Globus pallidus (tissue), 1 donor: ENCODE data around the gene GNL3.
"Not testable (repeated sequence)": the region's sequence is repeated elsewhere in the genome, so short reads cannot be mapped to it uniquely, and the experiment has no call there.

Source experiments
- DNase-seq: peaks from one replicate; pipeline ENCODE4 v3.0.0-alpha.2; 2015; ENCODE audit warnings: low spot score

GNL3 gene, protein sequence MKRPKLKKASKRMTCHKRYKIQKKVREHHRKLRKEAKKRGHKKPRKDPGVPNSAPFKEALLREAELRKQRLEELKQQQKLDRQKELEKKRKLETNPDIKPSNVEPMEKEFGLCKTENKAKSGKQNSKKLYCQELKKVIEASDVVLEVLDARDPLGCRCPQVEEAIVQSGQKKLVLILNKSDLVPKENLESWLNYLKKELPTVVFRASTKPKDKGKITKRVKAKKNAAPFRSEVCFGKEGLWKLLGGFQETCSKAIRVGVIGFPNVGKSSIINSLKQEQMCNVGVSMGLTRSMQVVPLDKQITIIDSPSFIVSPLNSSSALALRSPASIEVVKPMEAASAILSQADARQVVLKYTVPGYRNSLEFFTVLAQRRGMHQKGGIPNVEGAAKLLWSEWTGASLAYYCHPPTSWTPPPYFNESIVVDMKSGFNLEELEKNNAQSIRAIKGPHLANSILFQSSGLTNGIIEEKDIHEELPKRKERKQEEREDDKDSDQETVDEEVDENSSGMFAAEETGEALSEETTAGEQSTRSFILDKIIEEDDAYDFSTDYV

DNA sequence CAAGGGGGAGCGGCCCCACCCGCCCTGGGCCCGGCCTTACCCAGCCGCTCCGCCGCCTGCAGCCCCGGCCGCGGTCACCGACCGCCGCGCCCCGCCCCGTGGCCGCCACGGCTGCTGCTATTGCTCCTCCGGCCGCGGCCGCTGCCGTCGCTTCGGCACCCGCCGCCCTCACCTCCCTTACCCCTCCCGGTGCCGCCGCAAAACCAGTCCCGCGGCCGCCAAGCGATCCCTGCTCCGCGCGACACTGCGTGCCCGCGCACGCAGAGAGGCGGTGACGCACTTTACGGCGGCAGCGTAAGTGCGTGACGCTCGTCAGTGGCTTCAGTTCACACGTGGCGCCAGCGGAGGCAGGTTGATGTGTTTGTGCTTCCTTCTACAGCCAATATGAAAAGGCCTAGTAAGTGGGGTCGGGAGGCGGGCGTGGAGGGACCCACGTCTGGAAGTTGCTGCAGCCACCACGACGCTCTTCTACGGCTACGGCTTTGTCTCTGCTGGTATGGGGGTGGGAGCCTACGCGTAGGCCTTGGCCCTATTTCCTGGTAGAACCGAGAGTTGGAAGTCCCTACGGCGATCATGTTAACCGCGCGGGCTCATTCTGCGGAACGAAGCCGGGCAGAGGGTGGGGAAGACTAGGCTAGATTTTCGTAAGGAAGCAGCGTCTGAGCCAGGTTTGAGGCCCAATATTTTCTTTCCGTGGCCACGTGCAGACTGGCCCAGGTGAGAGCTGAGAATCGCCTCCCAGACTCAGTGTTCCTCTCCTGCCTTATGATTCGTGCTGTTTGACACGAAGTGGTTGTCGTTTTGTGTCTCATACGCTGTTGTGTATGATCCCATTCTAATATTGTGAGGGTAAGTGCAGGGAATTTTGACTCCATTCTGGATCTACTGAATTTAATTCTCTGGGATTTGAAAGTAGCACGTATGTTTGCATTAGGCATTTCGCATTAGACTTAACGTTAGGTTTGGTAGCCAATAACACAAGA, at the start of gene GNL3, which contains the start of gene PBRM1:
Gene GNL3 (plus strand): TSS at position 324 of the 983 bp plus-strand sequence. CDS start 61 bp downstream, at position 385.
Gene PBRM1 (minus strand): TSS at position 205 of the 983 bp plus-strand sequence.
- DNase-seq, result peak; percentile 94

DNA sequence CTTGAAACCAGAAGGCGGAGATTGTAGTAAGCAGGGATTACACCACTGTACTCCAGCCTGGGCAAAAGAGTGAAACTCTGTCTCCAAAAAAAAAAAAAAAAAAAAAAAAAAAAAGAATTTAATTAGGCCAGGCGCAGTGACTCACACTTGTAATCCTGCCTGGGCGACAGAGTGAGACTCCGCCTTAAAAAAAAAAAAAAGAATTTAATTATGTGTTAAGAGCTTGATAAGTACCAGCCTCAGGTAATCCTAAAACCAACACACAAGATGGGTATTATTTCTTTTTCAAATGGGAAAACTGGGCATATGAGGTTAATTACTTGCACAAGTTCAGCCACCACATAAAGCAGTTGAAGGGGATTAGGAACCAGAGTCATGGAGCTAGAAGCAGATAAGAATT, 49.2 kb upstream of the GNL3 start:
- no peak for DNase-seq

DNA sequence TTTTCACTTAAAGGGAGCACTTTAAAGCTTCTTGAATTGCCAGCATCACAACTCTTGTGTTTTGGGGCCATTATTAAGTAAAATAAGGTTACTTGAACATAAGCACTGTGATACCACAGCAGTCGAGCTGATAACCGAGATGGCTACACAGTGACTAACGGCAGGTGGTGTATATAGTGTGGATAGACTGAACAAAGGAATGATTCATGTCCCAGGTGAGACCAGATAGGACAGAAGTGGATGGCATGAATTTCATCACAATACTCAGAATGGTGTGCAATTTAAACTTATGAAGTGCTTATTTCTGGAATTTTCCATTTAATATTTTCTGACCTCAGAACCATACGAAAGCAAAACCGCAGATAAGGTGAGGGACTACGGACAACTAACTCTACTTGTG, 40.3 kb upstream of the GNL3 start:
- DNase-seq, result no peak

DNA sequence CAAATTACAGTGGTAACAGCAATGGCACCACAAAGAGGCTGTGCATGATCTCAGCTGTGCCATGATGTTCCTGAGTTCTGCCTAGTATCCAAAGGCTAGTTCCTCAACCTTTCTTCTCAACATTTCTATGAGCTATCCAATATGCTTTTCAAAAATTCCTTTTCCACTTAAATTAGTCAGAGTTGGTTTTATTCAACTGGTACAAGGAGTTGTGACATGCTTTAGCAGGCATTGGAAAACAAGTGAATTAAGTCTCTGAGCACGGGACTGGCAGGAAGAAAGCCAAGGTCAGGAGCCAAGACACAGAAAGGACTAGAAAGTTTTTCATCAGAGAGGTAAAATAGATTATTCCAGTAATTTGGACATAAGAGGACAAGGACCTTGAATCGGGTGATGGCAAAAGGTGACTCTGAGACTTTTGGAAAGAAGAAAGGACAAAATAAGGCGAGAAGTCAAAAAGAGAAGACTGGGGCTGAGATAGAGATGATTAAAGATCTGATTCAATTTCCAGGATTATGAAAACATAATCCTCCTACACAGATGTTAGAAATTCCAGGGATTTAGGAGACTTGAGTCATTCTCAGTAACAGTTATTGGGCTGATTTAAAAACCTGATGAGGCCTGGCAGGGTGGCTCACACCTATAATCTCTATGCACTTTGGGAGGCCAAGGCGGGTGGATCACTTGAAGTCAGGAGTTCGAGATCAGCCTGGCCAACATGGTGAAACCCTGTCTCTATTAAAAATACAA, 36.2 kb upstream of the GNL3 start:
- no peak for DNase-seq

DNA sequence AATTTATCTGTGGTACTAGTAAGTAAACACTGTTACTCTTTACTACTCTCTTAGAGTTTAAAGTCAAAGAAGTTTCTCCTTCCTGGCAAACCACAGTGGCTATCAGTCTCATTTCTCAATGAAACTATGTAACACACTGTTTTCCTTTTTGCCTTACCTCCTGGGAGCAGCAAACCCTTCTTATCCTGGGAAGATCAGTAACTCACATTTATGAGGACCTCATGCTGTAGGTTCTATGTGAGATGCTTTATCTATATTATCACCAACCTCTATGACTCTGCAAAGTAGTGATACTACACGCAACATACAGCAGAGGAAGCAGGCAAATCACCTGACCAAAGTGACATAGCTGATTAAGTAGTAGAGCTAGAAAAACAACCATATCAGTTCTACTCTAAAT, 35.4 kb upstream of the GNL3 start:
- DNase-seq, result no peak

DNA sequence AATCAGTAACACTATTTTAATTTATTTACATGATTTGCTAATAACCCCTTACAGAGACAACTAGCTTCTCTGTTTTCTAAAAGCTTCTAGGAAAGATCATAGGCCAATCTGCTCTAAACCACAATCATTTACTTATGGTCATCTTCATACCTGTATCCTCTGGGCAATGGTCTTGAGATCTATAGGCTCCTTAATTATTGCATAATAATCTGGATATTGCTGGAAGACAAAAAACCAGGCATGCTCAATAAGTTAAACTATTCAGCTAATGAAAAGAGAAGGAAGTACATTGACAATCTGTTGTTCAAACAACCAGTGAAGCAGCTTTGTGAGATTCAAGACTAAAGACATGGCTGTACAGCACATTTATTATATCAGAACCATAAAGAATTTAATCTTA, 34.2 kb upstream of the GNL3 start:
- no peak for DNase-seq

DNA sequence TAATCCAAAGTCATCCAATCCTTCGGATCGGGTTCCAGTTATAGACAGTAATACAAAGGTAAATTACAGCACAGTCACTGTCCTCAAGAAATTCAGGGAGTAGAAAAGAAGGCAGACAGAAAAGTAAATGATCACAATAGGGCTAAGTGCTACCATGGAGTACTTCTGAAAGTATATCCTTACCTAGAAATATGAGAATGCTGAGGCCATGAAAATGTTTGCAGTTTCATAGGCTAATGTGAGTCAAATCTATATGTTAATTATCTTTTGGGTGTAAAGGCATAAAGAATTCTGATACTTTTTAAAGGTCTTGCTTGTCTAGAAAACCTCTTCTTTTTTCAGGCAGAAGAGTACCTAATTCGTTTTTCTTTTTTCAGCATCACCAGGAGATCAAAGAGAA, 29.9 kb upstream of the GNL3 start:
- no peak for DNase-seq

DNA sequence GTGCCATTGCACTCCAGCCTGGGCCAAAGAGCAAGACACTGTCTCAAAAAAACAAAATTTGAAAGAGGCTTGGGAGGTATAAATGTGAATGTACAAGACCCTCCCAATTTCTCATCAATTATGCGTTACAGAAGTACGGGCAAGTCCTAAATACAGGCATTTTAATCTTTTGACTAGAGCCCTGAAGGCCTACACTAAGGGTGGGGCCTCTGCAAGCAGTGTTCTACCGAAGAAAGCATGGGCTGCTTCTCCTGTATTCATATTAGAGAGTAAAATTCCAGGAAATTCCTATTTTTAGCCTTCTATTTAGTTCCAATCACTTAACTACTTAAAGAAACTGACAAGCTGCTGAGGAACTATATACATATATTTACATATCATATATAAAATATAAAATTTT, 25.8 kb upstream of the GNL3 start:
- DNase-seq, result no peak

DNA sequence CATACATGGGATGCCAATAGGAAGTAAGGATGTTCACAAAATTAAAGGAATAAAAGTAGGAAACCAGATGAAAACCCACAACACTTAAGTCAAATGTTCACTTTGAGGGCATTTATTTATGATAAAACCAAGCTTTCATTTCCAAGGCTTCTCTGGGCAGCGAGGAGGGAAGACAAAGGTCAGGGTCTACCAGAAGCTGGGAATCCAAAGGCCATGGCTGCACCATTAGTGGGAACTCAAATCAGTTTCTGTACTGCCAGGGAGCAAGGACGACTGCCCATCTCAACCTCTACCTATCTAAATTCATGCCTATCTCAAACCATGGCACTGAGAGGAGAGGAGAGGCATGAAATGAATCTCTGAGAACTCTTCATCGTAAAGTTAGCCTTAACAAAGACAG, 22.7 kb upstream of the GNL3 start:
- no peak for DNase-seq

DNA sequence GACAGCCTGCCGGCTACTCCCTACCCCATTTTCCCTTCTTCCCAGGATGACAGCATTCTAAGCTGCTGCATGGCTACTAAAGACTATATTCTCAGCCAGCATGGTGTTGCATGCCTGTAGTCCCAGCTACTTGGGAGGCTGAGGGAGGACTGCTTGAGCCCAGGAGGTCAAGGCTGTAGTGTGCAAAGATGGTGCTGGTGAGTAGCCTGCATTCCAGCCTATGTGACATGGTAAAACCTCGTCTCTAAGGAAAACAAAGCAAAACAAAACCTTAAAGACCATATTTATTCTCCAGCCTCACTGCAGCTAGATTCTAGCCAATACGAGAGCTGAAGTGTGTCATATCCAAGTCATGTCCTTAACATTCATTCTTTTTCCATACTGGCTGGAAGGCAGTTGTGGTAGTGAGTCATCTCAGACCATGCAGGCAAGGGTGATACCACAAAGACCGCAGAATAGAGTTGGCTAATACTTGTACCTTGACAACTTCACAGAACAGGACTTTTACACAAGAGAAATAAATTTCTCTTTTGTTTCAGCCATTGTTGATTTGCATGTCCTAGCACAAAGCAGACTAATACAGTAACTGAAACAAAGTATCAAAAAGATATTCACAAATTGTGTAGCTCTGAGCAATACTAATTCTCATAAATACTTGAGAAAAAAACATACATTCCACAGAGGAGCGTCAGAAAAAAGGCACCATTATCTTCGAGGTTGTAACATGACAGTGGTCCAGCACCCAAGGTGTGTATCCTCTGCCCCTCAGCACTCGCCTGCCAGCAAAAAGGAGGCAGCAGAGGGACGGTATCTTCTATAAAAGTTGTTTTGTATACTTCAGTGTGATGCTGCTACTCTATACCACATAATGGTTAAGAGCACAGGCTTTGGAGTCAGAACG, 15.0 kb upstream of the GNL3 start:
- DNase-seq, result no peak

DNA sequence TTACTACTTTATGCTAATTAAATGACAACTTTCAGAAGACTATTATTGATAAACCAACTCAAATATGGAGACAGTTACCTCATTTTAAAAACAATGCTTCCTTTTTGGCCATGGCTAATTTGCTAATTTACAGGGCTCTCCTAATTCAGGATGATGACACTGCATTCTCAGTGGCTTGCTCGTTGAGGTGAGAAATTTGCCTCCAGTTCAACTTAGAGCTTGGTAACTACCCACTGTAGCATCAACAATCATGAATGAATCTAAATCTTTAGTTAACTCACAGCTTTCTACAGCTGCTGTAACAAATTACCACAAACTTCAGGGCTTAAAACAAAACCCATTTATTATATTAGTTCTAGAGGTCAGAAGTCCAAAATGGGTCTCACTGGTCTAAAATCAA, 14.2 kb upstream of the GNL3 start:
- DNase-seq, result no peak

DNA sequence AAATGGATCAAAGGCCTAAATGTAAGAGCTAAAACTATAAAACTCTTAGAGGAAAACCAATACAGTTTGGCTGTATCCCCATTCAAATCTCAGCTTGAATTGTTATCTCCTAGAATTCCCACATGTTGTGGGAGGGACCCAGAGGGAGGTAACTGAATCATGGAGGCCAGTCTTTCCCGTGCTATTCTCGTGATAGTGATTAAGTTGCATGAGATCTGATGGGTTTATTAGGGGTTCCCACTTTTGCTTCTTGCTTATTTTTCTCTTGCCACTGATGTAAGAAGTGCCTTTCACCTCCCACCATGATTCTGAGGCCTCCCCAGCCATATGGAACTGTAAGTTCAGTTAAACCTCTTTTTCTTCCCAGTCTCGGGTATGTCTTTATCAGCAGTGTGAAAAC, 9.6 kb upstream of the GNL3 start:
- DNase-seq, result not testable (repeated sequence)

DNA sequence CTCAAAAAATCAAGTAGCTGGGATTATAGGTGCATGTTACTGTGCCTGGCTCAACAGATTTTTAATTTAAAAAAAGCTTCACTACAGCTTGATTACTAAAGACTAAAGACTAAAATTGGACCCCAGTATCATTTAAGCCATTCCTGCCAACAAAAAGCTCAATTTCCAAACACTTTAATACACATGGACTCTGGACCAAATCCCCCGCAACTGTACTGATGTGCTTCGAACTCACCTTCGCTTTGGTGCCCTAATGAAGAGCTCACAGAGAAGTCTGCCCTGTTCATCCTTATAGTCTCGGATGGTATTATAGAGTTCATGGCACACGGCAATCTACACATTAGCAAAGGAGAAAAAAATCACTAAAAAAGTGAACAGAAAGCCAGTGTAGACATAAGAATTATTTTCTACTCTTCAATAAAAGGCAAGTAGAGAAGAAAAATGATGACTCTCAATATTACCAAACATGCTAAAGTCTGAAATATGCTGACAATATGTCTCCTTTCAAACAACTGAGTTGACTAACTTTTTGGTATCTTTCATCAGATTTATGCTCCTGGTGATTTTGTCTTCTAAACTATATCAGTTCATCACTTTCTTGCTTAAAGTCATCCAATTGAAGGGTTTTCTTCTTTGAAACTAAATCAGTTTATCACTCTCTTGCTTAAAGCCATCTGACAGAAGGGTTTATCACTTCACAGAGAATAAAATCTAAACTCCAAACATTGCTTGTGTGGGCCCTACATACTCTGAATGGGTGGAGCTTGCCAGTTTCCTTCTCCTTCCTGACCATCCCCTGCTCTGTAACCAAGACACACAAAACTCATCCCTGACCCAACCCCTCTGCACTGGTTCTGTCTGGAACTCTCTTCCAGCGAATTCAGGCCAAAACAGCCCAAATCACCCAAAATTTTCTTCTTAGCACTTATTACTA, 7.3 kb upstream of the GNL3 start:
- no peak for DNase-seq

DNA sequence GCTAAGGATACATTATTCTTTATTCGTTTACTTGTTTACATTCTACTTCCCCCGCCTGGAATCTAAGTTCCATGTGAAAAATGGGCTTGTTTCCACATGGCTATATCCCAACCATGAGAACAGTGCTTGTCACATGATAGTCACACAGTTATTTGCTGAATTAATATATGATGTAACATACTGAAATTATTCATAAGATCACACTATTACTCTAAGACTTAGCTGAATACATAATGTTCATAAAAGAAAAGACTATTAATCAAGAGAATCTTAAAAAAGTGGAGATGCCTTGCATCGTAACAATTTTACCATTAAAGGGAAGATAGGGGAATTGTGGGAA, 6.7 kb upstream of the GNL3 start:
- no peak for DNase-seq

DNA sequence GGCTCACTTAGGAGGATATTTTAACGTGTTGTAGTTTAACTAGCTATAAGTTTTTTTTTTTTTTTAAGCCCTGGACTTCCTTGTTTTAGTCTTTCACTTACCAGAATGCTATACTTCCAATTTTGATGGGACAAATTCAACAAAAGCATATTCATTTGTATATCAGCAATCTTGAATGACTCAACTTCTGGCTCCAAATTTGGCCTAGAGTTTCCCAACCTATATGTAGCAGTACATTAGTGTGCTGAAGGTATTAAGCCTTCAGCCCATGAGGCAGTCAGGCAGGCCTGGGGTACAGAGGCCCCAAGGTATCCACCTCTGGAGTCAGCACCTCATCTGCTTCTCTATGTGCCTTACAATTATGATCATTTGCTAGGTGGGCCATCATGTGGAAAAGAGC, 6.0 kb upstream of the GNL3 start:
- no peak for DNase-seq

DNA sequence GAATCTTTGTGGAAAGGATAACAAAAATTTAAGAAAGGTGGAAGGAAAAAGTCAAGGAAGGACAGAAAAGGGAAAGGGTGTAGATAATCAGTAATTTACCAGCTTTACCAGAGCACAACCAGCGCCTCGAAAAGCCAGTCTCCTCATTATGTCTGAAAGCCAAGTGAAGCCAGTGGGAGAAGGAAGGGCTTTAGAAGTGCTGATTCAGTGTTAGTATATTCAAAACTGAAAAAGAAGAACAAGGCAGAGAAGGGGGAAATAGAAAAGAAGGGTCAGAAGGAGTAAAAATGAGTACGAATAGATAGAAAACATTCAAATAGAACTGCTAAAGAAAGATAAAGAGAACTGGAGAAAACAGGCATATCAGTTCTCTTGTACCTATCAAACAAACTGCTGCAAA, 4.2 kb upstream of the GNL3 start:
- no peak for DNase-seq

DNA sequence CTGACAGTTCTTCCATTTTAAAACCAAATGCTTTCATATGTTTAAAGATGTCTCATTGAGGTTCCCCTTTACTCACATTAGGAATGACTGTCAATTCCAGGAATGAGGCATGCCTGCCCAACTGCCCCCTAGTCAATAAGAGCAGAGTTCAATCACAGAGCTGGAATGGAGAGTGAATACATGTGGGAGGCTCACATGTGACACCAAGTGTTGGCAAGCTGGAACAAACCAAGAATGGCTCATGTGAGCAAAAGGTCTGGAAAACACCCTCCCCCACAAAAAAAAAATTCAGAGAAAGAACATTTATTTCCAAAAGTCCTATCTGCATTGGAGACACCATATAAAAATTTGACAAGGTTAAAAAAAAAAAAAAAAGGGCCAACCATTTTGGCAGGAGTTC, 3.8 kb upstream of the GNL3 start:
- peak; percentile 55 for DNase-seq

DNA sequence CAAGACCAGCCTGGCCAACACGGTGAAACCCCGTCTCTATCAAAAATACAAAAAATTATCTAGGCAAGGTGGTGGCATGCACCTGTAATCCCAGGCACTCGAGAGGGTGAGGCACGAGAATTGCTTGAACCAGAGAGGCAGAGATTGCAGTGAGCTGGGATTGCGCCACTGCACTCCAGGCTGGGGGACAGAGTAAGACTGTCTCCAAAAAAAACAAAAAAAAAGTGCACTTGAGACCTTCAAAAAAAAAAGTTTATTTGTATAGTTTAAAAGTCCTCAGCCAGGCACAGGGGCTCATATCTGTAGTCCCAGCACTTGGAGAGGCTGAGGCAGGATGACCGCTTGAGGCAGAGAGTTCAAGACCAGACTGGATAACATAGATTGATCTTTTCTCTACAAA, 2.2 kb upstream of the GNL3 start:
- no peak for DNase-seq

DNA sequence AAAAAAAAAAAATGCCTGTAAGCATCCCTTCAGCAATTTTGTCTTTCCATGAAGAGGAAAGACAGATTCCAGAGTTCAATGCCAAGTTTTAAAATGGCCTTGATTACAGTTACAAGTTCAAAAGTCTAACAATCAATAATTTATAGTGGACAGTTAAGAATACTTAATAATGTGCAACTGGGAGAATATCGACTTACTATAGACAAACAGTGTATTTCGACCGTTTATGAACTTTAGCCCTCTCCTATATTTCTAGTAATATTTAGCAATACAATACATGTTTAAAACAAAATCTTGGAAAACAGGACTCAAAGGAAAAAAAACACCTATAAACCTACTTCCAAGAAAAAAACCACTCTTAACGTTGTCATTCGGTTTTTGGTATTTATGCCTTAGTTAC, 1.6 kb upstream of the GNL3 start:
- no peak for DNase-seq

DNA sequence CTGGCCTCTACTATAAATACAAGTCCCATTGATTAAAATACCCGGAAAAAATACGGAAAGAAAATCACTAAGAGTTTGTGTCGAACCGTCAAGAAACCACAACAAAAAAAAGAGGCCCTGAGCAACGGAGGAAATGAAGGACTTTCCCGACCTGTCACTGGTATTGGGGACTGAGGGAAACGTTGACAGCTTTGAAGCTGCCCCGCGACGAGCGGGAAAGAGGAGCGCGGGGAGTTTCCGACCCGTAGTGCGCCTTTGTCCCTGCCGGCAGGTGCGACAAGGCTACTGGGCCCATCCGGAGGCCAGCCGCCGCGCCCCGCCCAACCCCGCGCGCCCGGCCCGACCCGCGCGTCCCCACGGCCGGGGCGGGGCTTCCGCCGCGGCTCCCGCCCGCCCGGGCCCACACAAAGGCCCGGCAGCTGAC, 535 bp upstream of the GNL3 start:
- peak; percentile 84 for DNase-seq
